ENCODE data around the gene GPR151.

- no peak for TF ChIP-seq EZH2phosphoT487 (IDR thresholded peaks at IDR 0.05; ENCODE audit: low read depth)
- TF ChIP-seq CTCF (IDR thresholded peaks at IDR 0.05; ENCODE audit: low read depth, low read length) = no peak
Observed at GRCh38 chr5:146507428-146507827, 8.6 kb downstream of the GPR151 start.
